ENCODE measurements around the gene TMEM217.

The TMEM217 gene

GRCh38 chr6:37293426-37293825 is 35.5 kb upstream of the TMEM217 start:
- Histone ChIP-seq H3K36me3 (replicated peaks; ENCODE audit: insufficient read depth, low read length) (no peaks in the 10 kb centered on the region), H4K20me1 (ENCODE audit: insufficient read depth, low read length) (no peaks in the 10 kb centered on the region)

GRCh38 chr6:37289931-37290330 is 32.0 kb upstream of the TMEM217 start:
- Histone ChIP-seq H4K20me1 (ENCODE audit: insufficient read depth, low read length) (no peaks in the 10 kb centered on the region), H3K4me1 (ENCODE audit: low read length) (no peaks in the 10 kb centered on the region), H3K9me3 (replicated peaks; ENCODE audit: insufficient read depth, low read length) (no peaks in the 10 kb centered on the region), H3K9ac (ENCODE audit: low read length) (no peak overlapping the region), H3K27ac (ENCODE audit: low read length) (no peak overlapping the region), H3K9me2 (replicated peaks; ENCODE audit: insufficient read depth, low read length) (no peaks in the 10 kb centered on the region), H2AFZ (ENCODE audit: low read length) (no peak overlapping the region), H3K4me3 (ENCODE audit: low read length) (no peak overlapping the region), H3K79me2 (ENCODE audit: low read length) (no peaks in the 10 kb centered on the region), H3K27me3 (replicated peaks; ENCODE audit: insufficient read depth, low read length) (no peaks in the 10 kb centered on the region), H3K36me3 (replicated peaks; ENCODE audit: insufficient read depth, low read length) (no peaks in the 10 kb centered on the region), H3F3A (ENCODE audit: insufficient read depth, low read length) (no peaks in the 10 kb centered on the region), H3K4me2 (ENCODE audit: low read depth, low read length) (no peak overlapping the region)
- TF ChIP-seq EZH2 (optimal IDR thresholded peaks at IDR 0.05; ENCODE audit: low read depth, low read length): no peak
- no peak for TF ChIP-seq CTCF (IDR thresholded peaks at IDR 0.05; ENCODE audit: low read length)
- no peak for TF ChIP-seq EZH2phosphoT487 (IDR thresholded peaks at IDR 0.05; ENCODE audit: low read length)
- DNase-seq: no peak

More at GRCh38 chr6:37293426-37293825, 35.5 kb upstream of the TMEM217 start:
- Histone ChIP-seq H3K4me3 (ENCODE audit: low read length) (no peak overlapping the region), H3K9me3 (replicated peaks; ENCODE audit: insufficient read depth, low read length) (no peaks in the 10 kb centered on the region), H3F3A (ENCODE audit: insufficient read depth, low read length) (no peaks in the 10 kb centered on the region), H3K27ac (ENCODE audit: low read length) (no peak overlapping the region), H3K27me3 (replicated peaks; ENCODE audit: insufficient read depth, low read length) (no peaks in the 10 kb centered on the region), H3K9ac (ENCODE audit: low read length) (no peak overlapping the region), H3K4me2 (ENCODE audit: low read depth, low read length) (no peak overlapping the region), H3K4me1 (ENCODE audit: low read length) (no peaks in the 10 kb centered on the region), H3K79me2 (ENCODE audit: low read length) (no peaks in the 10 kb centered on the region), H2AFZ (ENCODE audit: low read length) (no peak overlapping the region), H3K9me2 (replicated peaks; ENCODE audit: insufficient read depth, low read length) (no peaks in the 10 kb centered on the region)
- no peak for DNase-seq
- no peak for TF ChIP-seq EZH2 (optimal IDR thresholded peaks at IDR 0.05; ENCODE audit: low read depth, low read length)
- TF ChIP-seq EZH2phosphoT487 (IDR thresholded peaks at IDR 0.05; ENCODE audit: low read length): no peak
- no peak for TF ChIP-seq CTCF (IDR thresholded peaks at IDR 0.05; ENCODE audit: low read length)

- H3F3A ChIP-seq (ENCODE audit: insufficient read depth, low read length): no peaks in the 10 kb centered on the region
These were observed 30.3 kb upstream of the TMEM217 start for GRCh38 chr6:37288247-37288646.

More at GRCh38 chr6:37288247-37288646, 30.3 kb upstream of the TMEM217 start:
- Histone ChIP-seq H4K20me1 (ENCODE audit: insufficient read depth, low read length) (no peaks in the 10 kb centered on the region), H3K4me2 (ENCODE audit: low read depth, low read length) (no peak overlapping the region), H3K79me2 (ENCODE audit: low read length) (no peaks in the 10 kb centered on the region), H3K9ac (ENCODE audit: low read length) (no peak overlapping the region), H3K27me3 (replicated peaks; ENCODE audit: insufficient read depth, low read length) (no peaks in the 10 kb centered on the region), H2AFZ (ENCODE audit: low read length) (no peak overlapping the region), H3K36me3 (replicated peaks; ENCODE audit: insufficient read depth, low read length) (no peaks in the 10 kb centered on the region), H3K4me1 (ENCODE audit: low read length) (no peaks in the 10 kb centered on the region), H3K9me2 (replicated peaks; ENCODE audit: insufficient read depth, low read length) (no peaks in the 10 kb centered on the region), H3K27ac (ENCODE audit: low read length) (no peak overlapping the region), H3K4me3 (ENCODE audit: low read length) (no peak overlapping the region), H3K9me3 (replicated peaks; ENCODE audit: insufficient read depth, low read length) (no peaks in the 10 kb centered on the region)
- no peak for DNase-seq
- TF ChIP-seq EZH2 (optimal IDR thresholded peaks at IDR 0.05; ENCODE audit: low read depth, low read length) (no peak), EZH2phosphoT487 (IDR thresholded peaks at IDR 0.05; ENCODE audit: low read length) (no peak), CTCF (IDR thresholded peaks at IDR 0.05; ENCODE audit: low read length) (no peak)

Data from MM.1S (cell line).